Heart left ventricle (tissue), 13 donors: ENCODE results near the gene SRPK2.

Experiments
- CTCF ChIP-seq, 12 donors: fragments of 200-600 bp; sonication (generic) in 4 of 12; IDR thresholded peaks; one replicate each; pipeline versions ENCODE4 v1.5.0 to v1.8.0; 2018 to 2022; ENCODE audit warnings: antibody characterized with exemption in 12 of 12, mild to moderate bottlenecking in 5 of 12
- POLR2A ChIP-seq, 2 donors: fragments of 450-650 bp; IDR thresholded peaks; one replicate each; pipeline ENCODE4 v1.6.1; 2017; ENCODE audit warnings: antibody characterized with exemption in 2 of 2, mild to moderate bottlenecking in 2 of 2, moderate library complexity in 2 of 2
- donor health status: ischemic (EF 13 %, LVEDD 7.1; RV severe dilation, severe dysfunction).
- donor health status: DM: no; HTN: yes; CAD: no.
- donor health status: DM: no; HTN: no; CAD: no.
- donor health status: ischemic (EF 25% LVEDD 6.9; RV normal size, moderate dysfunction).
- donor health status: ischemic (EF 25% LVEDD 5.7; RV mildly dilated, moderate dysfunction).
- donor health status: ischemic (EF 35%, LVEDD 5.7; RV mildly dilated, moderate dysfunction).
- donor health status: nonischemic (EF 11% LVEDD 7.7; RV severe dilation, severe dysfunction).
- donor health status: DM: yes; HTN: yes; CAD: no.
- donor health status: PGD.
- donor health status: ischemic (EF 29% LVEDD 5.4; RV normal size, mild dysfunction).
- donor health status: nonischemic (EF 23%, LVEDD 6.1; RV moderate dilation, normal function).

- TF ChIP-seq CTCF (IDR thresholded peaks at IDR 0.05) (no peak), POLR2A (IDR thresholded peaks at IDR 0.05) (no peak)
Observed at GRCh38 chr7:105173586-105173985, 215.1 kb downstream of the SRPK2 start.
